GM19328 (cell line): ENCODE results near the gene USPL1.
"Not testable (repeated sequence)": the region's sequence is repeated elsewhere in the genome, so short reads cannot be mapped to it uniquely, and the experiment has no call there.

Experiments used
- ATAC-seq: cut with Tn5 transposase; IDR thresholded peaks from one replicate; pipeline ENCODE4 v1.9.1; 2021; ENCODE audit warnings: mild to moderate bottlenecking, moderate library complexity; ENCODE audit not compliant: unreplicated experiment

The USPL1 gene

GRCh38 chr13:30615866-30616541 lies 1.7 kb upstream of the USPL1 start:
- ATAC-seq, result no peak

GRCh38 chr13:30616927-30617314 lies 799 bp upstream of the USPL1 start:
- peak; percentile 8 for ATAC-seq

GRCh38 chr13:30618186-30618929 lies 638 bp downstream of the USPL1 start:
- ATAC-seq, result no peak

- ATAC-seq, result no peak
Observed at GRCh38 chr13:30618930-30619279, 1.2 kb downstream of the USPL1 start.

- ATAC-seq, result no peak
Observed at GRCh38 chr13:30619731-30620130, 2.0 kb downstream of the USPL1 start.

- ATAC-seq, result no peak
Observed at GRCh38 chr13:30620941-30621340, 3.2 kb downstream of the USPL1 start.

- no peak for ATAC-seq
Observed at GRCh38 chr13:30622551-30622950, 4.8 kb downstream of the USPL1 start.

- ATAC-seq, result no peak
Observed at GRCh38 chr13:30623392-30623791, 5.7 kb downstream of the USPL1 start.

- ATAC-seq, result no peak
Observed at GRCh38 chr13:30624630-30625029, 6.9 kb downstream of the USPL1 start.

- ATAC-seq, result no peak
Observed at GRCh38 chr13:30629527-30629926, 11.8 kb downstream of the USPL1 start.

- no peak for ATAC-seq
Observed at GRCh38 chr13:30633861-30634260, 16.1 kb downstream of the USPL1 start.

GRCh38 chr13:30634838-30635237 lies 17.1 kb downstream of the USPL1 start:
- ATAC-seq, result no peak

GRCh38 chr13:30638301-30638700 lies 20.6 kb downstream of the USPL1 start:
- ATAC-seq, result no peak

- no peak for ATAC-seq
Observed at GRCh38 chr13:30639671-30640070, 22.0 kb downstream of the USPL1 start.

- not testable (repeated sequence) for ATAC-seq
Observed at GRCh38 chr13:30641173-30641572, 23.5 kb downstream of the USPL1 start.

- ATAC-seq, result no peak
Observed at GRCh38 chr13:30645629-30646028, 27.9 kb downstream of the USPL1 start.

- ATAC-seq, result no peak
Observed at GRCh38 chr13:30647420-30647819, 29.7 kb downstream of the USPL1 start.

GRCh38 chr13:30647824-30648521 lies 30.3 kb downstream of the USPL1 start:
- ATAC-seq, result no peak

- no peak for ATAC-seq
Observed at GRCh38 chr13:30648522-30649012, 30.8 kb downstream of the USPL1 start.

- ATAC-seq, result not testable (repeated sequence)
Observed at GRCh38 chr13:30651648-30652047, 33.9 kb downstream of the USPL1 start.

- ATAC-seq, result no peak
Observed at GRCh38 chr13:30652746-30653386, 35.1 kb downstream of the USPL1 start.
